ENCODE results near the gene HLA-DRB5. TPM values are rescaled to one million over a fixed set of nuclear protein-coding genes. Genes with fewer than 3 reads are reported as not detected.

The HLA-DRB5 gene
- total RNA-seq, 3 donors from 2014 or later, result 0.32 to 66.2 (median 8.8) TPM

DNA sequence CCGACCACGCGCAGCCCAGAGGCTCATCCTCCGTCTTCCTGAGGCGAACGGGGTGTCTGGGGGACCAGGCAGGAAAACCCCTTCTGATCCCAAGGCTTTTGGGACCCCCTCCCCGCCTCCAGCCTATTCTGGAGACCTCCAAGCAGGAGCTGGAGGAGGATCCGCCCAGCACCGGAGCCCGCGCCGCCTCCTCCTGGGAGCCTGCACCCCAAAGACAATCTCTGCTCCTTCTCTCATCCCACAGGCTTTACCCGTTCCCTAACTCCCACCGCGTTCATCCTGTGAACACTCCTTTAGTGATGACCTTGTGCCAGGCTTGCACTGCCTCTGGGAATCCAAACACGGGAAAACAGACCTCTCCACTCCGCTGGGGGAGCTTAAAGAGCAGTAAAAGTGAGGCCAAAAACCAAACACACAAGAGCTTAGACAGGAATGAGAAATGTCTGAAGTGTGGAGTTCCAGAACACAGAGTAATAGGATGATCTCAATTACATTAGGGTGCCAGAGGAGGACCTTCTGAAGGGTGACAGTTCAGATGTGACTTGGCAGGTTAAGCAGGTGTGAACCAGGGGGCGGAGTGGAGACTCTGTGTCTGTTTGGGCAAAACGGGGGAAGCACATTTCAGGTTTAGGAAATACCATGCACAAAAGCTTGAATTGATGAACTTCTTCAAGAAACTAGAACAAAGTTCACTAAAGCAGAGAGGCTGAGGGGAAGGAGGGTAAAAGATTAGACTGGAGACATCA is 7.6 kb downstream of the HLA-DRB5 start:
- Histone ChIP-seq H3K4me3 (peak overlapping the region in 1 of 3 donors; percentile 37), H3K27me3 (no peaks in the 10 kb centered on the region), H3K36me3 (no peaks in the 10 kb centered on the region), H3K27ac (no peak overlapping the region), H3K9me3 (no peaks in the 10 kb centered on the region), H3K4me1 (no peaks in the 10 kb centered on the region)
- TF ChIP-seq POLR2AphosphoS5 (IDR thresholded peaks at IDR 0.05) (no peak), POLR2A (IDR thresholded peaks at IDR 0.05) (no peak)
- TF ChIP-seq, protein P1, sequence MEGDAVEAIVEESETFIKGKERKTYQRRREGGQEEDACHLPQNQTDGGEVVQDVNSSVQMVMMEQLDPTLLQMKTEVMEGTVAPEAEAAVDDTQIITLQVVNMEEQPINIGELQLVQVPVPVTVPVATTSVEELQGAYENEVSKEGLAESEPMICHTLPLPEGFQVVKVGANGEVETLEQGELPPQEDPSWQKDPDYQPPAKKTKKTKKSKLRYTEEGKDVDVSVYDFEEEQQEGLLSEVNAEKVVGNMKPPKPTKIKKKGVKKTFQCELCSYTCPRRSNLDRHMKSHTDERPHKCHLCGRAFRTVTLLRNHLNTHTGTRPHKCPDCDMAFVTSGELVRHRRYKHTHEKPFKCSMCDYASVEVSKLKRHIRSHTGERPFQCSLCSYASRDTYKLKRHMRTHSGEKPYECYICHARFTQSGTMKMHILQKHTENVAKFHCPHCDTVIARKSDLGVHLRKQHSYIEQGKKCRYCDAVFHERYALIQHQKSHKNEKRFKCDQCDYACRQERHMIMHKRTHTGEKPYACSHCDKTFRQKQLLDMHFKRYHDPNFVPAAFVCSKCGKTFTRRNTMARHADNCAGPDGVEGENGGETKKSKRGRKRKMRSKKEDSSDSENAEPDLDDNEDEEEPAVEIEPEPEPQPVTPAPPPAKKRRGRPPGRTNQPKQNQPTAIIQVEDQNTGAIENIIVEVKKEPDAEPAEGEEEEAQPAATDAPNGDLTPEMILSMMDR (IDR thresholded peaks at IDR 0.05), result no peak
- intact Hi-C loops (cut with DNase I; ENCODE audit: low total_unique reads), result no loop called here
- no peak for DNase-seq (ENCODE audit: low spot score in 2 of 2)

DNA sequence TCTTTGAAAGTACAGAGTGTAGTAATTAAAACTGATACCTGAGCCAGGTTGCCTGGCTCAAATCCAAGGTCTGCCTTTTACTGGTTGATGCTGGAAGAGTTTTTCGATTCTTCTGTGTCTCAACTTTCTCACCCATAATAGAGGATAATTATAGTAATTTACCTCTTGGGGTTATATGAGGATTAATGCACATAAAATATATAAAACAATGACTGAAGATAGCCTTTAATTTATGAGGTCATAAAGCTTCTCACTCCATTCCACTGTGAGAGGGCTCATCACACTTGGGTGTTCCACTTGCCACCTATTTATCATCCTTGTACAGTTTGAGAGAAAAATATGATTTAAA is 10.2 kb downstream of the HLA-DRB5 start:
- intact Hi-C loops (cut with DNase I; ENCODE audit: low total_unique reads), result no loop called here
- no peaks in the 10 kb centered on the region for H3K4me1 ChIP-seq
- no peak overlapping the region for H3K4me3 ChIP-seq
- no peak for DNase-seq (ENCODE audit: low spot score in 2 of 2)
- H3K27ac ChIP-seq, result no peak overlapping the region
- H3K9me3 ChIP-seq, result no peaks in the 10 kb centered on the region
- no peaks in the 10 kb centered on the region for H3K27me3 ChIP-seq
- TF ChIP-seq POLR2AphosphoS5 (IDR thresholded peaks at IDR 0.05) (no peak), POLR2A (IDR thresholded peaks at IDR 0.05) (no peak)
- TF ChIP-seq, protein P1 (IDR thresholded peaks at IDR 0.05), result no peak
- no peaks in the 10 kb centered on the region for H3K36me3 ChIP-seq

DNA sequence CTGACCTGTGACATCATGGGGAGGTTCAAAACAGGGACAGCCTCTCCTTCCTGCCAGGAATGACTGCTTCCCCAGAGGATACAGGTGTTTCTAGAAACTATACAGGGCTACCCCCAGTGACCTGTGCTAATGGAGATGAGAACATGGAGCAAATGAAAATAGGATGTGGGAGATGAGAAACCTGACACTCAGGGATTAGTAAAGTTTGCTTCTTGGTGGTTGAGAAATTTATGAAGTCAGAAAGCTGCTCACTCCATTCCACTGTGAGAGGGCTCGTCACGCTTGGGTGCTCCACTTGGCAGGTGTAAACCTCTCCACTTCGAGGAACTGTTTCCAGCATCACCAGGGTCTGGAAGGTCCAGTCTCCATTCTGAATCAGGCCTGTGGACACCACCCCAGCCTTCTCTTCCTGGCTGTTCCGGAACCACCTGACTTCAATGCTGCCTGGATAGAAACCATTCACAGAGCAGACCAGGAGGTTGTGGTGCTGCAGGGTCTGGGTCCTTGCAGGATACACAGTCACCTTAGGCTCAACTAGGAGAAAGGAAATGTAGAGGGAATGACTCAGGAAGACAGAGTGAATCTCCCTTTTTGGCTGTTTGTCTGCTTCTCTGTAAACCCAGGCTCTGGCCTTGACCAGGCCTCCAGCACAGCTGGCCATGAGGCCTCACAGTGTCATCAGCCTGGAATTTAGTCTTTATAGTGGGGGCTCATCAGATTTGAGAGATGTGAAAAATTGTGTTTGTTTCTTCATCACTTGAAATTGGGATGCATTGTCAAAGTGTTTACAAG is 10.8 kb downstream of the HLA-DRB5 start:
- intact Hi-C loops (cut with DNase I; ENCODE audit: low total_unique reads), result no loop called here
- no peak for DNase-seq (ENCODE audit: low spot score in 2 of 2)
- H3K27me3 ChIP-seq, result no peaks in the 10 kb centered on the region
- no peak overlapping the region for H3K27ac ChIP-seq
- no peaks in the 10 kb centered on the region for H3K4me1 ChIP-seq
- H3K36me3 ChIP-seq, result no peaks in the 10 kb centered on the region
- H3K9me3 ChIP-seq, result no peaks in the 10 kb centered on the region
- TF ChIP-seq POLR2AphosphoS5 (IDR thresholded peaks at IDR 0.05) (no peak), POLR2A (IDR thresholded peaks at IDR 0.05) (no peak)
- TF ChIP-seq, protein P1 (IDR thresholded peaks at IDR 0.05), result no peak
- no peak overlapping the region for H3K4me3 ChIP-seq

DNA sequence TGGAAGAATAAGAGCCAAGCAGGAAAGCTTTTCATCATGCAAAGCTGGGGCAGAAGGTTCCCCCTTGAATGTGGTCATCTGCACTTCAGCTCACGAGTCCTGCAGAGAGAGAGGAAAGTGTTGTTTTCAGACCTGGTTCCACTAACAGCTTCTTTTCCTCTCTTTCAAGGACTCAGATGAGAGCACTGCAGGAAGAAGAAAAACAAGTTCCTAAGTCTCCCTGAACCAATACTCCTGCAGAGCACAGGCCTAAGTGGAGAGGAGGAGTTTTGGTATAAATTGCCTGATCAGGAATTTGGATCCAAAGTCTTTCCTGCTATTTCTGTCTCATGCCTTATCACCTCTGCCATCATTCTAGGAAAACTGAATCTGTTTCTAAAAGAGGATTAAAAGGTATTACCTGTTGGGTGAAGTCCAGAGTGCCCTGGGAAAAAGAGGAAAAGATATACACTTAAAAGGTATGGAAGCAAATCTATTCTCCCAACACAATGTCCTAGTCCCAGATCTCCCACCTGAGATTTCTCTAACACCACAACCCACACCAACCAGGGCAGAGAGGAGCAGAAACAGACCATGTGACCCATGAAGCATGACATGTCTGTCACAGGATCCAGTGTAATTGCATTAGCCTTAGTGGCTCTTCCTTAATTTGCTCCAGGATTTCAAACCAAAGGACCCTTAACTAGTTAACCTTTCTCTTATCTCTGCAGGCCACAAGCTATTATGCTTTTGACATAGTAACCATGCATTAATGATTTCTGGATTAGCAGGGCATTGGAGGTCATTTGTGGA is 12.2 kb downstream of the HLA-DRB5 start:
- intact Hi-C loops (cut with DNase I; ENCODE audit: low total_unique reads), result no loop called here

More for the DNA sequence above, 12.2 kb downstream of the HLA-DRB5 start:
- no peaks in the 10 kb centered on the region for H3K36me3 ChIP-seq
- no peak for DNase-seq (ENCODE audit: low spot score in 2 of 2)
- no peaks in the 10 kb centered on the region for H3K9me3 ChIP-seq
- no peaks in the 10 kb centered on the region for H3K4me1 ChIP-seq
- TF ChIP-seq, protein P1 (IDR thresholded peaks at IDR 0.05), result no peak
- TF ChIP-seq POLR2AphosphoS5 (IDR thresholded peaks at IDR 0.05), result no peak
- TF ChIP-seq POLR2A (IDR thresholded peaks at IDR 0.05), result no peak
- H3K4me3 ChIP-seq, result no peak overlapping the region
- no peaks in the 10 kb centered on the region for H3K27me3 ChIP-seq
- H3K27ac ChIP-seq, result no peak overlapping the region
